Neuronal stem cell (in vitro differentiated cells): ENCODE results near the gene KCNT2. TPM values are rescaled to one million over a fixed set of nuclear protein-coding genes. Genes with fewer than 3 reads are reported as not detected.

Source experiments
- DNase-seq: peaks from one replicate; pipeline ENCODE4 v3.0.0-alpha.2; 2013; ENCODE audit warnings: low spot score
- H2AFZ ChIP-seq: one replicate; pipeline ENCODE4 v1.6.1; 2013; ENCODE audit warnings: mild to moderate bottlenecking, low read length, inconsistent platforms
- H2AK5ac ChIP-seq: 2 replicates; pipeline ENCODE4 v1.6.1; 2013; ENCODE audit warnings: low read depth, mild to moderate bottlenecking, inconsistent platforms, low read length, moderate library complexity, mixed read lengths
- H2BK120ac ChIP-seq: 2 replicates; pipeline ENCODE4 v1.6.1; 2013; ENCODE audit warnings: low read depth, mild to moderate bottlenecking, inconsistent platforms, low read length, moderate library complexity, mixed read lengths
- H2BK12ac ChIP-seq: one replicate; pipeline ENCODE4 v1.6.1; 2013; ENCODE audit warnings: low read length, inconsistent platforms
- H2BK15ac ChIP-seq: 2 replicates; pipeline ENCODE4 v1.6.1; 2013; ENCODE audit warnings: mild to moderate bottlenecking, low read length, inconsistent platforms, mixed read lengths
- H2BK5ac ChIP-seq: one replicate; pipeline ENCODE4 v1.6.1; 2013; ENCODE audit warnings: inconsistent platforms, mild to moderate bottlenecking, low read length, moderate library complexity
- H3K14ac ChIP-seq: one replicate; pipeline ENCODE4 v1.6.1; 2013; ENCODE audit warnings: low read length, inconsistent platforms
- H3K18ac ChIP-seq: 2 replicates; pipeline ENCODE4 v1.6.1; 2013; ENCODE audit warnings: low read length, inconsistent platforms
- H3K23ac ChIP-seq: 2 replicates; pipeline ENCODE4 v1.6.1; 2013; ENCODE audit warnings: low read depth, mild to moderate bottlenecking, mixed read lengths, low read length, inconsistent platforms; ENCODE audit not compliant: poor library complexity
- H3K27ac ChIP-seq: replicated peaks from 3 replicates; pipeline ENCODE4 v1.5.1; 2013; ENCODE audit warnings: low read length, inconsistent platforms
- H3K27me3 ChIP-seq, 3 experiments: 2 replicates each; pipeline ENCODE4 v1.6.1; 2013; ENCODE audit warnings: low read length in 3 of 3, mild to moderate bottlenecking in 2 of 3, inconsistent platforms in 1 of 3, low read depth in 1 of 3, mixed read lengths in 1 of 3, moderate library complexity in 1 of 3; ENCODE audit not compliant: control insufficient read depth in 3 of 3, insufficient read depth in 3 of 3
- H3K36me3 ChIP-seq, 2 donors: replicated peaks in 1 of 2; 2 replicates each; pipeline ENCODE4 v1.6.1; 2013; ENCODE audit warnings: low read length in 2 of 2; ENCODE audit not compliant: control insufficient read depth in 2 of 2, insufficient read depth in 2 of 2
- H3K4ac ChIP-seq: 2 replicates; pipeline ENCODE4 v1.6.1; 2013; ENCODE audit warnings: inconsistent platforms, mild to moderate bottlenecking, low read length, moderate library complexity
- H3K4me1 ChIP-seq, 2 donors: 1 replicate in 1 of 2; 2 replicates in 1 of 2; pipeline ENCODE4 v1.6.1; 2013; ENCODE audit warnings: low read length in 2 of 2, low read depth in 1 of 2; ENCODE audit not compliant: control insufficient read depth in 2 of 2, insufficient read depth in 1 of 2
- H3K4me2 ChIP-seq: one replicate; pipeline ENCODE4 v1.6.1; 2013; ENCODE audit warnings: mild to moderate bottlenecking, low read length, inconsistent platforms; ENCODE audit not compliant: insufficient read depth, poor library complexity, severe bottlenecking
- H3K4me3 ChIP-seq, 2 donors: 2 replicates each; pipeline ENCODE4 v1.5.1; 2013; ENCODE audit warnings: low read length in 2 of 2, mild to moderate bottlenecking in 2 of 2, inconsistent platforms in 1 of 2, moderate library complexity in 1 of 2
- H3K79me1 ChIP-seq: one replicate; pipeline ENCODE4 v1.6.1; 2013; ENCODE audit warnings: low read depth, mild to moderate bottlenecking, inconsistent platforms, low read length, moderate library complexity
- H3K9ac ChIP-seq: one replicate; pipeline ENCODE4 v1.6.1; 2013; ENCODE audit warnings: mild to moderate bottlenecking, low read depth, low read length, inconsistent platforms; ENCODE audit not compliant: poor library complexity
- H3K9me3 ChIP-seq, 2 donors: replicated peaks in 1 of 2; 2 replicates each; pipeline versions ENCODE3 to v1.6.1; 2013; ENCODE audit warnings: low read length in 2 of 2, mild to moderate bottlenecking in 2 of 2, inconsistent platforms in 1 of 2, low read depth in 1 of 2, mixed read lengths in 1 of 2, moderate library complexity in 1 of 2; ENCODE audit not compliant: control insufficient read depth in 2 of 2, insufficient read depth in 1 of 2
- H4K8ac ChIP-seq: one replicate; pipeline ENCODE4 v1.6.1; 2013; ENCODE audit warnings: low read depth, mild to moderate bottlenecking, inconsistent platforms, low read length, moderate library complexity
- H4K91ac ChIP-seq: one replicate; pipeline ENCODE4 v1.6.1; 2013; ENCODE audit warnings: low read length, low read depth, mild to moderate bottlenecking, inconsistent platforms; ENCODE audit not compliant: poor library complexity
- WGBS, 2 donors: extraction: QIAGEN DNeasy Blood & Tissue Kit; methylation state at CpG; one replicate each; pipeline ENCODE4 v1.1.7; 2013; ENCODE audit warnings: missing lambda C conversion rate in 2 of 2, mixed read lengths in 1 of 2; ENCODE audit not compliant: insufficient read length in 2 of 2, insufficient replicate concordance in 1 of 2; ENCODE audit errors: extremely low coverage in 2 of 2; 5-methylcytosine and 5-hydroxymethylcytosine counted together
- polyA plus RNA-seq, 2 experiments: library from polyadenylated mRNA; stranded (reverse); fragments of 200-250 nt; gene quantifications; one replicate each; pipeline ENCODE4 v1.2.3, GENCODE V29; 2013

The KCNT2 gene
- 8.5 TPM for polyA plus RNA-seq (2013, experiment 1 of 2)
- polyA plus RNA-seq (2013, experiment 2 of 2) = 8.8 TPM

DNA sequence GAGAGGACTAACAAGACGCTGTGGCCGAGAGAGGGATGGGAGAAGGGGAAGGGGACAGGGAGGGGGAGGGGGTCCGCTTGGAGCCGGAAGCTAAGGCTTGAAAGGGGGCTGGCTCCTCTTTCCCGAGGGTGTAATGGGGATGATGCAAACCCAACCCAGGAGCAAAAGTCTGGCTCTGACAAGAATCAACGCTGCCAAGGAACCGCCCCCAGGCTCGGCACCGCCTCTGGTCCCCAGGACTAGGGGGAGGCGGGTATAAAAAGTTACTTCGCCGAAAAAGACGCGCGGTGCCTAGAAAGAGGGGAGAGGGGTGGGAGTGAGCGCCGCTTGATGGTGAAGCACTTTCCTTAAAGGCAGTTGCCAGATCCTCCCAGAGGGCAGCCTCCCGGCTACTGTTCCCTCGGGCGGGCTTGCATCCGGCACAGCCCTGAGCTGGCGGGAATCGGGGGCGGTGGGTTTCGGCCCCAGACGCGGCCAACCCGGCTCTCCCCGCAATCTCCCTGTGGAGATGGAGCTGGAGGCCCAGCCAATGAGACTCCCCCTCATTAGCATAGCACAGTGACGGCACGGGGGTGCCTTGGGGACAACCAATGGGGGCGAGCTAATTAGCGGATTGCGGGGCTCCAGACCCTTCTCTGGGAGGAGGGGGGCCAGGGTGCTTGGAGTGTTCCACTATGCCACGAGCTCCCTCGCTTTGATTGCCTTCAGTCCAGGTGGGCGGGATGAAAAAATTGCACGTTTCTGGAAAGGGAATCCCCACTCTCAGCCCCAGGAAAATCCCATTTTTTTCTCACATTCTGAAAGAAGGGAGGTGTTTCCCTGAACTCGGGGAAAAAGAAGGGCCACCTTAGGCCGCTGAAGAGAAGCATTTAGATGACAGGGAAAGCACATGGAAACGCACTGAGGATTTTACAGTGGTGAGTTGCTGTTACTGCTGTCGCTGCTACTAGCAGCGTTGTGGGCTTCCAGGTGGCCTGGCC is at the start of gene KCNT2:
TSS of gene KCNT2 (minus strand) at position 51 of the 980 bp plus-strand sequence. CDS start 131 bp downstream, outside the sequence.
- H2BK12ac ChIP-seq = no peak within 1 kb of the TSS
- peak within 1 kb of the TSS; percentile 95 for H3K18ac ChIP-seq
- no peaks in the 10 kb centered on the region for H3K79me1 ChIP-seq
- H2BK5ac ChIP-seq = peak within 1 kb of the TSS; percentile 78
- no peak within 1 kb of the TSS for H2BK120ac ChIP-seq
- DNase-seq = peak; percentile 93
- no peak within 1 kb of the TSS for H4K8ac ChIP-seq
- no peak within 1 kb of the TSS for H3K23ac ChIP-seq
- H3K9me3 ChIP-seq = no peaks in the 10 kb centered on the region
- H4K91ac ChIP-seq = no peak within 1 kb of the TSS
- H3K14ac ChIP-seq = no peak within 1 kb of the TSS
- peak within 1 kb of the TSS; percentile 86 for H3K9ac ChIP-seq
- no peak within 1 kb of the TSS for H2BK15ac ChIP-seq
- peak within 1 kb of the TSS; percentile 85 to 93 for H3K4me3 ChIP-seq
- peak within 1 kb of the TSS; percentile 97 for H2AFZ ChIP-seq
- no peak within 1 kb of the TSS for H2AK5ac ChIP-seq
- H3K27me3 ChIP-seq = no peaks in the 10 kb centered on the region
- H3K27ac ChIP-seq = peak within 1 kb of the TSS; percentile 96
- H3K36me3 ChIP-seq = no peaks in the 10 kb centered on the region
- H3K4me1 ChIP-seq = peaks cover 1 to 6% of the 10 kb centered on the region in 2 donors
- no peak within 1 kb of the TSS for H3K4ac ChIP-seq
- H3K4me2 ChIP-seq = peak within 1 kb of the TSS; percentile 70
- WGBS, 2 donors = no CpG with 5 or more reads among the region's 43 CpGs

- no peak overlapping the region for H2AFZ ChIP-seq
- no peak overlapping the region for H2BK5ac ChIP-seq
- H4K8ac ChIP-seq = no peak overlapping the region
- no peaks in the 10 kb centered on the region for H3K4me1 ChIP-seq
- DNase-seq = no peak
- H3K9ac ChIP-seq = no peak overlapping the region
- no peaks in the 10 kb centered on the region for H3K79me1 ChIP-seq
- H3K9me3 ChIP-seq = no peaks in the 10 kb centered on the region
- H3K4me3 ChIP-seq = no peak overlapping the region
- H3K27ac ChIP-seq = no peak overlapping the region
- no peak overlapping the region for H3K23ac ChIP-seq
- H2BK120ac ChIP-seq = no peak overlapping the region
- H3K4ac ChIP-seq = no peak overlapping the region
- H3K4me2 ChIP-seq = no peak overlapping the region
- no peak overlapping the region for H3K14ac ChIP-seq
- no peaks in the 10 kb centered on the region for H3K36me3 ChIP-seq
- no peak overlapping the region for H2BK15ac ChIP-seq
- H2AK5ac ChIP-seq = no peak overlapping the region
- H3K18ac ChIP-seq = no peak overlapping the region
- H2BK12ac ChIP-seq = no peak overlapping the region
- no peak overlapping the region for H4K91ac ChIP-seq
- H3K27me3 ChIP-seq = no peaks in the 10 kb centered on the region
- no CpG with 5 or more reads among the region's 3 CpGs for WGBS, 2 donors
Observed at GRCh38 chr1:196655494-196655893, 47.3 kb upstream of the KCNT2 start.

DNA sequence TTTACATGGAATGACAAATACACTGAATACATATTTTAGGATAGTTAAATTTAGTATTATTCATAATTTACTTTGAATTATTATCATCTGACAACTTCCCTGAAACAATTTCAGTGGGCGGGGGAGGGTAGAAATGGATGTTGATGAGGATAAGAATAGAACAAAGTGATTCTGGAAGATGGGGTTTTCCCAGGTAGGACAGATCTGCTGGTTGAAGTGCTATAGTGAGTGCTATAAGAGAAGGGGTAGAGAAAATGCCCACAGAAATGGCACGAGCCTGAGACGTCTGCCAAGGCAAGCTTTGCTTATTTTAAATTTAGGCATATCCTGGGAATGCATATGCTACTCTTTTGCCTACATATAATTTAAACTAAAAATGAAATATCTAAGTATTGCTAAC is 46.8 kb upstream of the KCNT2 start:
- Histone ChIP-seq H3K27ac (no peak overlapping the region), H3K9ac (no peak overlapping the region), H3K14ac (no peak overlapping the region), H3K23ac (no peak overlapping the region), H3K36me3 (no peaks in the 10 kb centered on the region), H2AK5ac (no peak overlapping the region), H3K4ac (no peak overlapping the region), H2BK15ac (no peak overlapping the region), H3K9me3 (no peaks in the 10 kb centered on the region), H3K4me2 (no peak overlapping the region), H3K18ac (no peak overlapping the region), H4K8ac (no peak overlapping the region), H4K91ac (no peak overlapping the region), H2BK120ac (no peak overlapping the region), H3K4me3 (no peak overlapping the region), H2BK12ac (no peak overlapping the region), H3K27me3 (no peaks in the 10 kb centered on the region), H3K79me1 (no peaks in the 10 kb centered on the region), H3K4me1 (no peaks in the 10 kb centered on the region), H2AFZ (no peak overlapping the region), H2BK5ac (no peak overlapping the region)
- no peak for DNase-seq
- no CpG with 5 or more reads among the region's 3 CpGs for WGBS, 2 donors

DNA sequence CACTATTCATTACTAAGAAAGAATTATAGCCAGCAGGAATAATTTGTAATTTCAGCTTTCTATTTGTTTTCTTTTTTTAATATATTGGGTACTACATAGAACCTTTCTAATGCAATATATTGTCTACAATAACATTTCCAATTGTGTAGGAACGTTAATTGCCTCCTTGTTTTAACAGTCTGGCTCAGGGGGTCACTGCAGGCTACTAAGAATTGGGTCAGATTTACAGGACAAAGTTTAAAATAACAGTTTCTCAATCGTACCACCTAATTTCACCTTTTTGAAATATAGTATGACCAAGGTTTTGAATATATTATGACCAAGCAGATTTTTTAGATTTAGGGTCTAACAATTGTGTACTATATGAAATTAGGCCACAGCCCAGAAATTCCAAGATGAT is 46.0 kb upstream of the KCNT2 start:
- Histone ChIP-seq H2BK5ac (no peak overlapping the region), H4K91ac (no peak overlapping the region), H3K18ac (no peak overlapping the region), H3K4me2 (no peak overlapping the region), H4K8ac (no peak overlapping the region), H2BK120ac (no peak overlapping the region), H3K4me3 (no peak overlapping the region), H3K9ac (no peak overlapping the region), H2AK5ac (no peak overlapping the region), H3K27ac (no peak overlapping the region), H3K27me3 (no peaks in the 10 kb centered on the region), H3K23ac (no peak overlapping the region), H2BK15ac (no peak overlapping the region), H3K4me1 (no peaks in the 10 kb centered on the region), H3K9me3 (no peaks in the 10 kb centered on the region), H3K14ac (no peak overlapping the region), H3K4ac (no peak overlapping the region), H3K79me1 (no peaks in the 10 kb centered on the region), H2BK12ac (no peak overlapping the region), H3K36me3 (no peaks in the 10 kb centered on the region), H2AFZ (no peak overlapping the region)
- WGBS, 2 donors = no CpG with 5 or more reads among the region's 2 CpGs
- no peak for DNase-seq
